D721Med (cell line): ENCODE results near the gene PXDC1.

Experiments used
- DNase-seq: peaks from one replicate; pipeline ENCODE4 v3.0.0; 2011; ENCODE audit warnings: low spot score; ENCODE audit not compliant: insufficient read length
- FAIRE-seq: peaks from 2 replicates; lab custom pipeline; 2011; peaks lifted over from hg19 to GRCh38; lab: Jason Lieb, UNC
- TF ChIP-seq, protein P1 (sequence below): IDR thresholded peaks from 2 replicates; pipeline ENCODE4 v1.5.1; 2012; ENCODE audit warnings: mild to moderate bottlenecking, control low read depth; ENCODE audit not compliant: insufficient read depth; ENCODE audit errors: missing control alignments

PXDC1 gene

GRCh38 chr6:3739311-3739897 lies 12.1 kb downstream of the PXDC1 start:
- DNase-seq (no peak), FAIRE-seq (no peak)
- TF ChIP-seq, protein P1, sequence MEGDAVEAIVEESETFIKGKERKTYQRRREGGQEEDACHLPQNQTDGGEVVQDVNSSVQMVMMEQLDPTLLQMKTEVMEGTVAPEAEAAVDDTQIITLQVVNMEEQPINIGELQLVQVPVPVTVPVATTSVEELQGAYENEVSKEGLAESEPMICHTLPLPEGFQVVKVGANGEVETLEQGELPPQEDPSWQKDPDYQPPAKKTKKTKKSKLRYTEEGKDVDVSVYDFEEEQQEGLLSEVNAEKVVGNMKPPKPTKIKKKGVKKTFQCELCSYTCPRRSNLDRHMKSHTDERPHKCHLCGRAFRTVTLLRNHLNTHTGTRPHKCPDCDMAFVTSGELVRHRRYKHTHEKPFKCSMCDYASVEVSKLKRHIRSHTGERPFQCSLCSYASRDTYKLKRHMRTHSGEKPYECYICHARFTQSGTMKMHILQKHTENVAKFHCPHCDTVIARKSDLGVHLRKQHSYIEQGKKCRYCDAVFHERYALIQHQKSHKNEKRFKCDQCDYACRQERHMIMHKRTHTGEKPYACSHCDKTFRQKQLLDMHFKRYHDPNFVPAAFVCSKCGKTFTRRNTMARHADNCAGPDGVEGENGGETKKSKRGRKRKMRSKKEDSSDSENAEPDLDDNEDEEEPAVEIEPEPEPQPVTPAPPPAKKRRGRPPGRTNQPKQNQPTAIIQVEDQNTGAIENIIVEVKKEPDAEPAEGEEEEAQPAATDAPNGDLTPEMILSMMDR: no peak

DNA sequence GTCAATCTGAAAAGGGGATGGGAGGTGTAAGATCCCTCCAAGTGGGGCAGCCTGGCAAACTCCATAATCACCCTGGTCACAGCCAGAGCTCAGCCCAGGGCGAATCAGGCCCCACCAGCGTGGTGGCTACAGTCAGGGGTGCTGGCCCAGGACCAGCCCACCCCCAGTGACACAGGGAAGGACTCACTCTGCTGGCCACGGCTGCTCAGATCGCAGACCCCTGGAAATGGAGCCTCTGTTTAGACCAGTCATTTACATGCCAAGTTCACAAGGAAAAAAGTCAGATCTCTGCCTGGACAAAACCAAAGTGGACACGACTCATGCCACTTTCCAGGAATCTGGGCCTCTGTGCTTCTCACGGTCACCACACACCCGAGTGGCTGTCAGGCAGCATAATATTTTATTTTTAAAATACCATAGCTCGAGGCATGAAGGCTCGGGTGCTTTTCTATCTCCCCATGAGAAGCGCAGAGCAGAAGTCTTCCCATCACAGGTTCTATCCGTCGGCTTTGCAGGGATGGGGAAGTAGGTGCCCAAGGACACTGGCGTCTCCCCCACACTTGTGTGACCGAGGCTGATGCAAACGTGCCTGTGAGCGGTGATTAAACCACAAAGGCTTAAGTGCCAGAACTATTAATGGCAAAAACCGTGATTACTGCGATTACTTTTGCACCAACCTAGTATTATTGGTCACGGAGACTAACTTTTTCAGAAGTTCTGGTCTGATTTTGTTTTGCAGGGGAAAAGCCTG lies 13.0 kb downstream of the PXDC1 start:
- FAIRE-seq (no peak), DNase-seq (no peak)
- TF ChIP-seq, protein P1: no peak

- DNase-seq (no peak), FAIRE-seq (no peak)
- TF ChIP-seq, protein P1: no peak
Measured at GRCh38 chr6:3737831-3738210, 13.7 kb downstream of the PXDC1 start.

- FAIRE-seq (no peak), DNase-seq (no peak)
- TF ChIP-seq, protein P1: no peak
Measured at GRCh38 chr6:3737149-3737830, 14.2 kb downstream of the PXDC1 start.

DNA sequence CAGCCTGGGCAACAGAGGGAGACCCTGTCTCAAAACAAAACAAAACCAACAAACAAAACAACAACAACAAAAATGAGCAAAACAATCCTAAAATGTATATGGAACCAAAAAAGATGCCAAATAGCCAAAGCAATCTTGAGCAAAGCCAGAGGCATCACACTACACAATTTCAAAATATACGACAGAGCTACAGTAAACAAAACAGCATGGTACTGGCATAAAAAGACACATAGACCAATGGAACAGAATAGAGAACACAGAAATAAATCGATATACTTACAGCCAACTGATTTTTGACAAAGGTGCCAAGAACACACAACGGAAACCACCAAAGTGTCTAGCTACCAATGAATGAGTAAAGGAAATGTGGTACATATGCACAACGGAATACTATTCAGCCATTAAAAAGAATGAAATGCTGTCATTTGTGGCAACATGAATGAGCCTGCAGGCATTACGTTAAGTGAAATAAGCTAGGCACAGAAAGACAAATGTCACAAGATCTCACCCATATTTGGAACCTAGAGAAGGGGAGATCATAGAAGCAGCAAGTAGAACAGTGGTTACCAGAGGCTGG lies 16.4 kb downstream of the PXDC1 start:
- no peak for FAIRE-seq
- no peak for DNase-seq
- TF ChIP-seq, protein P1: no peak

DNA sequence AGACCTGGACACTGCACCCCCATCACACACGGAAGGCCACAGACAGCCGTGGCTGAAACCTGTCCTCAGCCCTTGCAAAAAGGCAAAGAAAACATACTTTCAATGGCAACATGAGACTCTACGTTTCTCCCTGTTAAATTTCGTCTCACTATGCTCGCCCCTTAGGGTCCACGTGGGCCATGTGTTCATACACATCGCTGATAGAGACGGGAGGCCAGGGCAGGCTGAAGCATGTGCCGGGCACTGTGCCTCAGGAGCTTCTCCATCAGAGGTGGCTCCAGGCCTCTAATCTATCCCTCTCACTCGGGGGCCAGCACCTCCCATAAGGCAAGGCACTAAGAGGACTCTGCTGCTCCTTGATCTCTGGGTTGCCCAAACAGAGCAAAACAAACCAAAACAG lies 17.5 kb downstream of the PXDC1 start:
- FAIRE-seq: no peak

More for the DNA sequence above, 17.5 kb downstream of the PXDC1 start:
- TF ChIP-seq, protein P1: no peak
- no peak for DNase-seq
